HFFc6 (cell line): ENCODE measurements around the gene MMD. TPM values are rescaled to one million over a fixed set of nuclear protein-coding genes. Genes with fewer than 3 reads are reported as not detected.
"Not testable (repeated sequence)": the region's sequence is repeated elsewhere in the genome, so short reads cannot be mapped to it uniquely, and the experiment has no call there.

Experiments
- DNase-seq: peaks from one replicate; pipeline ENCODE4 v3.0.0-alpha.2; 2018
- H3K27ac Mint-ChIP-seq: 2 replicates; pipeline ENCODE4 v1.8.0; 2020; ENCODE audit warnings: mild to moderate bottlenecking, mixed read lengths
- H3K27me3 Mint-ChIP-seq: 2 replicates; pipeline ENCODE4 v1.8.0; 2021; ENCODE audit warnings: mild to moderate bottlenecking, moderate library complexity, mixed read lengths; ENCODE audit not compliant: insufficient read depth
- H3K36me3 Mint-ChIP-seq: 2 replicates; pipeline ENCODE4 v1.8.0; 2021; ENCODE audit warnings: low read depth, mixed read lengths
- H3K4me1 Mint-ChIP-seq: 2 replicates; pipeline ENCODE4 v1.8.0; 2020; ENCODE audit warnings: low read depth, mixed read lengths
- H3K4me3 Mint-ChIP-seq: 2 replicates; pipeline ENCODE4 v1.8.0; 2020; ENCODE audit warnings: mild to moderate bottlenecking, moderate library complexity, mixed read lengths
- H3K9me3 Mint-ChIP-seq: 2 replicates; pipeline ENCODE4 v1.8.0; 2020; ENCODE audit warnings: mild to moderate bottlenecking, mixed read lengths
- CTCF ChIP-seq: fragments of 200-600 bp; sonication (generic); IDR thresholded peaks from 2 replicates; pipeline ENCODE4 v1.5.0; 2021; ENCODE audit warnings: antibody characterized with exemption, mild to moderate bottlenecking
- total RNA-seq, 6 experiments: library from RNA; stranded (reverse); fragmentation: NEBNext Ultra II Directional; extraction: Animal tissue kit (Norgen Biotek cat#: 25700); gene quantifications; 2 replicates in 1 of 6; 3 replicates in 5 of 6; pipeline ENCODE4 v1.2.3, GENCODE V29; 2021

MMD gene
- total RNA-seq, 6 experiments from 2014 or later: 2.1 to 4.0 (median 3.6) TPM

DNA sequence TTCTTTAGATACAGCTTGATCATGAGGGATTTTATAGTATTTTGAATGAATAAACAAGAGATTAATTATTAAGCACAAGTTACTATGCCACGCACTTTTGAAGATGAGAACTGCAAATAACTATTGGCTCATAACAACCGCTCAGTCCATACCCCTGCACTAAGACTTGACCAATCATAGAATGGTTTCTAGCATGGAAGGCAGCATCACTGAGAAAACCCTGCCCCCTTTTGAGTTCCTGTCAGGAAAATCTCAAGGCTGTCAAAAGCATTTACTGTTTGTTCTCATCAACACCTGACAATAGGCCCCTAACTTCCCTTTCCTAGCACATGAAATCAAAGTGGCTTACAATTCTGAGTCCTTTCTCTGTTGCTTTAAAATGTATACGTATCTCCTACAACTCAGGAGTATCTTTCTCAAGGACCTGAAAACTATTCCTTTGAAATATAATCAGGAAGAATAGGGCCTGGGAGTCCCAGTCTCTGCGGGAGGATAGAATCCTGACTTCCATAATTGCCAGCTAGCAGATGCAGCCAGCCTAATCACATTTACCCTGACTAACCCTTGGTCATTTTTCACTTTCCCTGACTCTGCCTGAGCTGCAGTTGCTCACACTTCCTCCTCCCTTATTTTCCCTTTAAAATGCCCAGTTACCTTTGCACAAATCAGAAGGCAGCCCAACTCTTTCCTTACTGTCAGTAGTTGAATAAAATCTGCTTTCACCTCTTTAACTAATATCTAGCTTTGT lies 9.1 kb upstream of the MMD start:
- H3K4me3 Mint-ChIP-seq: no peak overlapping the region
- DNase-seq: no peak
- H3K27me3 Mint-ChIP-seq: peaks cover 5% of the 10 kb centered on the region
- peaks cover 52% of the 10 kb centered on the region for H3K4me1 Mint-ChIP-seq
- no peak for TF ChIP-seq CTCF
- no peaks in the 10 kb centered on the region for H3K36me3 Mint-ChIP-seq
- no peak overlapping the region for H3K27ac Mint-ChIP-seq
- H3K9me3 Mint-ChIP-seq: no peaks in the 10 kb centered on the region

GRCh38 chr17:55427587-55427882 lies 5.9 kb upstream of the MMD start:
- no peak for DNase-seq
- TF ChIP-seq CTCF: no peak
- H3K9me3 Mint-ChIP-seq: no peaks in the 10 kb centered on the region
- no peaks in the 10 kb centered on the region for H3K36me3 Mint-ChIP-seq
- H3K27me3 Mint-ChIP-seq: peaks cover 5% of the 10 kb centered on the region
- H3K4me1 Mint-ChIP-seq: peaks cover 23% of the 10 kb centered on the region
- no peak overlapping the region for H3K4me3 Mint-ChIP-seq
- H3K27ac Mint-ChIP-seq: no peak overlapping the region

- peak; percentile 20 for DNase-seq
- Mint-ChIP-seq H3K27ac (no peak overlapping the region), H3K27me3 (peaks cover 5% of the 10 kb centered on the region), H3K9me3 (no peaks in the 10 kb centered on the region), H3K4me3 (no peak overlapping the region; the same call in 1 of the 2 replicates), H3K36me3 (no peaks in the 10 kb centered on the region), H3K4me1 (peaks cover 18% of the 10 kb centered on the region)
- no peak for TF ChIP-seq CTCF
Observed at GRCh38 chr17:55426851-55427586, 5.4 kb upstream of the MMD start.

- no peaks in the 10 kb centered on the region for H3K36me3 Mint-ChIP-seq
- H3K4me1 Mint-ChIP-seq: peaks cover 13% of the 10 kb centered on the region
- no peak for DNase-seq
- peaks cover 5% of the 10 kb centered on the region for H3K27me3 Mint-ChIP-seq
- TF ChIP-seq CTCF: no peak
- no peaks in the 10 kb centered on the region for H3K9me3 Mint-ChIP-seq
- no peak overlapping the region for H3K27ac Mint-ChIP-seq
- H3K4me3 Mint-ChIP-seq: no peak overlapping the region
Observed at GRCh38 chr17:55424893-55425540, 3.4 kb upstream of the MMD start.

DNA sequence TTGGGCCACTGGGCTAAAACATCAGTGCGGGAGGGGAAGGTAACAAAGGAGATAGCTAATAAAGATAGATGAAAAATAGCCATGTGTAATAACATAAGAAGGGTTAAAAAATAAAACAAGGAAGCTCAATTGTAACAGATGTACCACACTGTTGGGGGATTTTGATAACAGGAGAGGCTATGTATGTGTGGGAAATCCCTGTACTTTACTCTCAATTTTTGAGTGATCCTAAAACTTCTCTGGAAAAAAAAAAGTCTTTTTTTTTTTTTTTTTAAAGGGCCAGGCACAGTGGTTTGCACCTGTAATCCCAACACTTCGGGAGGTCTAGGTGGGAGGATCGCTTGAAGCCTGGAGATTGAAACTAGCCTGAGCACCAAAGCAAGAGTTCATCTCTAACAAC lies 1.9 kb upstream of the MMD start:
- H3K27ac Mint-ChIP-seq: no peak overlapping the region

DNA sequence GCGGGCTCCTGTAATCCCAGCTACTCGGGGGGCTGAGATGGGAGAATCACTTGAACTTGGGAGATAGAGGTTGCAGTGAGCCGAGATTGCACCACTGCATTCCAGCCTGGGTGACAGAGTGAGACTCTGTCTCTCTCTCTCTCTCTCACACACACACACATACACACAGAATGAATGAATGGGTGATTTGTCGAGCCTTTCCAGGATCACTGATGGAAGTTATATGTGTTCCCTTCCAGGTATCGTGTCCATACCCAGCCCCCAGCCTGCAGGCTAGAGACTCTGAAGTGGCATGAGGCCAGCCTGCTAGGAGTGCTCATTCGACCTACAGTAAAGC lies 1.2 kb upstream of the MMD start:
- H3K4me1 Mint-ChIP-seq: peaks cover 13% of the 10 kb centered on the region
- H3K27ac Mint-ChIP-seq, H3K27me3 Mint-ChIP-seq, H3K36me3 Mint-ChIP-seq, H3K4me3 Mint-ChIP-seq, DNase-seq, H3K9me3 Mint-ChIP-seq: not testable (repeated sequence)

More for the DNA sequence above, 1.9 kb upstream of the MMD start:
- Mint-ChIP-seq H3K36me3 (no peaks in the 10 kb centered on the region), H3K4me1 (peaks cover 13% of the 10 kb centered on the region), H3K4me3 (no peak overlapping the region), H3K27me3 (peaks cover 7% of the 10 kb centered on the region), H3K9me3 (no peaks in the 10 kb centered on the region)
- no peak for TF ChIP-seq CTCF
- DNase-seq: no peak
